GM23248 (cell line): ENCODE measurements around the gene PARP3.

Source experiments
- EZH2 ChIP-seq: fragments of 200-600 bp; sonication (generic); IDR thresholded peaks from 2 replicates; pipeline ENCODE4 v1.6.1; 2018; ENCODE audit warnings: antibody characterized with exemption, mild to moderate bottlenecking; ENCODE audit not compliant: insufficient read depth, poor library complexity, severe bottlenecking
- EZH2phosphoT487 ChIP-seq: fragments of 200-600 bp; sonication (generic); IDR thresholded peaks from 2 replicates; pipeline ENCODE4 v1.6.1; 2018; ENCODE audit warnings: antibody characterized with exemption, moderate library complexity, mild to moderate bottlenecking, low read depth; ENCODE audit not compliant: insufficient read depth

DNA sequence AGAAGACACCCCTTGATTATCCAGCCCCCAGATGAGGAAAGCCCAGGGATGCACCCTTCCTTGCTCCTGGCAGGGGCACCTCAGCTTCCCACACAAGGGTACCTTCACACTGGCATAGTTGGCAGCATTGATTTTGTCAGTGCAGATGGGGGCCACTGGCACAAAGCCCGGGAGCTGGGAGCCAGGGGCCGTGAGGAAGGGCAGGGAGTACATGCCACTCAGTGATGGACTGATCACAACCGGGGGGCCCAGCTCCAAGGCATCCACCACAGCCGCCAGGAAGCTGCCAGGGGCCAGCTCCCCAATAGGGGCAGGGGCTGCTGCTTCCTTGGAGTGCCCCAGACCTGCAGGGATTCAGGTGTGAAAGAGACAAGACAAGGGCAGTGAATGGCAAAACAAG lies 27.7 kb downstream of the PARP3 start:
- TF ChIP-seq EZH2phosphoT487 = no peak
- TF ChIP-seq EZH2 = no peak
